Ovary (tissue), 9 donors: ENCODE measurements around the gene RALB. TPM values are rescaled to one million over a fixed set of nuclear protein-coding genes. Genes with fewer than 3 reads are reported as not detected.

ENCODE experiments used
- DNase-seq, 5 donors: peaks; one replicate each; pipeline ENCODE4 v3.0.0-alpha.2; 2019 to 2020
- H3K27ac ChIP-seq, 2 donors: fragments of 200-600 bp; one replicate each; pipeline versions ENCODE4 v1.5.1 to v1.8.0; 2019 to 2022
- H3K27me3 ChIP-seq: fragments of 200-600 bp; one replicate; pipeline ENCODE4 v1.8.0; 2022
- H3K36me3 ChIP-seq: fragments of 200-600 bp; sonication (generic); one replicate; pipeline ENCODE4 v1.5.1; 2019
- H3K4me1 ChIP-seq: one replicate; pipeline ENCODE4 v1.8.1; 2013; ENCODE audit warnings: mild to moderate bottlenecking, moderate library complexity; ENCODE audit not compliant: insufficient read depth
- H3K4me3 ChIP-seq: fragments of 200-600 bp; sonication (generic); one replicate; pipeline ENCODE4 v1.5.1; 2017
- H3K9me3 ChIP-seq, 2 donors: fragments of 200-600 bp in 1 of 2; sonication (generic) in 1 of 2; one replicate each; pipeline versions ENCODE4 v1.5.1 to v1.8.1; 2013 to 2019; ENCODE audit warnings: mild to moderate bottlenecking in 1 of 2, moderate library complexity in 1 of 2
- EP300 ChIP-seq: sonication (generic); formaldehyde crosslinking; IDR thresholded peaks from one replicate; pipeline ENCODE4 v1.6.1; 2017; ENCODE audit warnings: antibody characterized with exemption
- POLR2A ChIP-seq: fragments of 450-650 bp; IDR thresholded peaks from one replicate; pipeline ENCODE4 v1.6.1; 2017; ENCODE audit warnings: antibody characterized with exemption, mild to moderate bottlenecking, moderate library complexity
- WGBS, 3 donors: extraction: QIAGEN DNeasy Blood & Tissue Kit in 1 of 3; methylation state at CpG; one replicate each; pipeline versions ENCODE4 v1.1.5 to v1.1.7; 2013 to 2017; 5-methylcytosine and 5-hydroxymethylcytosine counted together
- intact Hi-C, 4 donors: fragments of 100-400 bp; cut with DNase I; formaldehyde crosslinking; loops; one replicate each; pipeline versions ENCODE4 v1.11.0 to v1.15.1; 2022 to 2023
- polyA plus RNA-seq, 2 donors: library from polyadenylated mRNA; stranded (reverse); fragments of 200-250 nt in 1 of 2; fragments of 350-450 nt in 1 of 2; fragmentation: Illumina TruSeq in 1 of 2; extraction: RNeasy Lipid Tissue Mini Kit (QIAGEN cat#74804) in 1 of 2; gene quantifications; one replicate each; pipeline ENCODE4 v1.2.3, GENCODE V29; 2013 to 2014
- total RNA-seq, 7 donors: library from RNA; depleted of rRNA in 2 of 7; stranded (reverse); fragments of >200 nt in 2 of 7; fragmentation: NEBNext Ultra II Directional in 3 of 7; extraction: Animal tissue kit (Norgen Biotek cat#: 25700) in 3 of 7; gene quantifications; one replicate each; pipeline versions ENCODE4 v1.1.0 to v1.2.4, GENCODE V29; 2016 to 2023
- TF ChIP-seq, protein P1 (sequence below), 3 donors: fragments of 450-650 bp in 2 of 3; fragments of 200-600 bp in 1 of 3; IDR thresholded peaks; one replicate each; pipeline versions ENCODE4 v1.5.1 to v1.8.0; 2016 to 2022; ENCODE audit warnings: antibody characterized with exemption in 3 of 3, mild to moderate bottlenecking in 1 of 3
- donor health status: DM: no; HTN: no; CAD: no; lungs with moderate emphysema.
- donor health status: DM: no; HTN: no; CAD: no.
- donor health status: Bipolar disorder and iron deficiency.
- donor health status: DM: yes; HTN: yes; CAD: no.
- donor health status: DM: no; HTN: no; CAD: no.
- donor health status: DM: yes; HTN: yes; CAD: no.

Gene RALB
- total and polyA plus RNA-seq, 9 donors: 18.2 to 92.7 (median 34.9) TPM

DNA sequence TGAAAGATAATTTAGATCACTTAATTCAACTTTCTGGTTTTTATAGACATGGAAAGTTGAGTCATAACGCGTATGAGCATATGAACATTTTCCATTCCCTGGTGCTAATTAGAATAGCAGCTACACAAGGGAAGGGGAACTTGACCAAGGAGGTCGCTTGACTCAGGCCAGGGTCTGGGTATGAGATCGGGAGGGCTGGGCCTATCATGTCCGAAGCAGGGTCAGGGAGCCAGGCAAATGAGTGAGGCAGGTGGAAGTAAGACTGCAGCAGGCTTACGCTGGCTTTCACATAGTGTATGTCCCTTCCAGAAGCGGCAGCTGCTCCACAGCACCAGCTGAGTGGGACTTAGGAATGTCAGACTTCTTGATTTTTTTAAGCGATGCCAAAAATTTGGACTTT, 14.7 kb downstream of the RALB start:
- H3K27me3 ChIP-seq: no peaks in the 10 kb centered on the region
- no peaks in the 10 kb centered on the region for H3K9me3 ChIP-seq
- 89 to 91% (median 91%) methylated on average over 8 of the region's 8 CpGs for WGBS, 3 donors
- intact Hi-C loops: no loop called here
- H3K36me3 ChIP-seq: no peaks in the 10 kb centered on the region
- DNase-seq: no peak
- TF ChIP-seq, protein P1, sequence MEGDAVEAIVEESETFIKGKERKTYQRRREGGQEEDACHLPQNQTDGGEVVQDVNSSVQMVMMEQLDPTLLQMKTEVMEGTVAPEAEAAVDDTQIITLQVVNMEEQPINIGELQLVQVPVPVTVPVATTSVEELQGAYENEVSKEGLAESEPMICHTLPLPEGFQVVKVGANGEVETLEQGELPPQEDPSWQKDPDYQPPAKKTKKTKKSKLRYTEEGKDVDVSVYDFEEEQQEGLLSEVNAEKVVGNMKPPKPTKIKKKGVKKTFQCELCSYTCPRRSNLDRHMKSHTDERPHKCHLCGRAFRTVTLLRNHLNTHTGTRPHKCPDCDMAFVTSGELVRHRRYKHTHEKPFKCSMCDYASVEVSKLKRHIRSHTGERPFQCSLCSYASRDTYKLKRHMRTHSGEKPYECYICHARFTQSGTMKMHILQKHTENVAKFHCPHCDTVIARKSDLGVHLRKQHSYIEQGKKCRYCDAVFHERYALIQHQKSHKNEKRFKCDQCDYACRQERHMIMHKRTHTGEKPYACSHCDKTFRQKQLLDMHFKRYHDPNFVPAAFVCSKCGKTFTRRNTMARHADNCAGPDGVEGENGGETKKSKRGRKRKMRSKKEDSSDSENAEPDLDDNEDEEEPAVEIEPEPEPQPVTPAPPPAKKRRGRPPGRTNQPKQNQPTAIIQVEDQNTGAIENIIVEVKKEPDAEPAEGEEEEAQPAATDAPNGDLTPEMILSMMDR (IDR thresholded peaks at IDR 0.05): no peak
- TF ChIP-seq POLR2A: no peak
- TF ChIP-seq EP300: no peak
- peaks cover 2% of the 10 kb centered on the region for H3K4me1 ChIP-seq
- H3K27ac ChIP-seq: no peak overlapping the region
- no peak overlapping the region for H3K4me3 ChIP-seq

DNA sequence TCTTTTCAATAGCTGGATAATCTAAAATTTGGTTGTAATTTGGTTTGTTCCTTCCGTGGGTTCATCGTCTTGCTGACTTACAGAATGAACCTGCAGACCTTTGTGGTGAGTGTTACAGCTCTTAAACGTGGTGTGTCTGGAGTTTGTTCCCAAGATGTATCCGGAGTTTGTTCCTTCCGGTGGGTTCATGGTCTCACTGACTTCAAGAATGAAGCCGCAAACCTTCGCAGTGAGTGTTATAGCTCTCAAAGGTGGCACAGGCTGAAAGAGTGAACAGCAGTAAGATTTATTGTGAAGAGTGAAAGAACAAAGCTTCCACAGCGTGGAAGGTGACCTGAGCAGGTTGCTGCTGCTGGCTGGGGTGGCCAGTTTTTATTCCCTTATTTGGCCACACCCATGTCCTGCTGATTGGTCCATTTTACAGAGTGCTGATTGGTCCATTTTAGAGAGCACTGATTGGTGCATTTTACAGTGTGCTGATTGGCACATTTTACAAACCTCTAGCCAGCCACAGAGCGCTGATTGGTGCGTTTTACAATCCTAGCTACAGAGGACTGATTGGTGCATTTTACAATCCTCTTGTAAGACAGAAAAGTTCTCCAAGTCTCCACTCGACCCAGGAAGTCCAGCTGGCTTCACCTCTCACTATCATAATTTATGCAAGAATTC, 16.6 kb downstream of the RALB start:
- intact Hi-C loops: no loop called here
- TF ChIP-seq EP300 (no peak), POLR2A (no peak)
- TF ChIP-seq, protein P1 (IDR thresholded peaks at IDR 0.05): no peak
- Histone ChIP-seq H3K4me3 (no peak overlapping the region), H3K9me3 (no peaks in the 10 kb centered on the region), H3K4me1 (peaks cover 2% of the 10 kb centered on the region), H3K27ac (no peak overlapping the region), H3K36me3 (no peaks in the 10 kb centered on the region), H3K27me3 (no peaks in the 10 kb centered on the region)
- 78 to 89% (median 79%) methylated on average over 11 of the region's 11 CpGs for WGBS, 3 donors
- no peak for DNase-seq

DNA sequence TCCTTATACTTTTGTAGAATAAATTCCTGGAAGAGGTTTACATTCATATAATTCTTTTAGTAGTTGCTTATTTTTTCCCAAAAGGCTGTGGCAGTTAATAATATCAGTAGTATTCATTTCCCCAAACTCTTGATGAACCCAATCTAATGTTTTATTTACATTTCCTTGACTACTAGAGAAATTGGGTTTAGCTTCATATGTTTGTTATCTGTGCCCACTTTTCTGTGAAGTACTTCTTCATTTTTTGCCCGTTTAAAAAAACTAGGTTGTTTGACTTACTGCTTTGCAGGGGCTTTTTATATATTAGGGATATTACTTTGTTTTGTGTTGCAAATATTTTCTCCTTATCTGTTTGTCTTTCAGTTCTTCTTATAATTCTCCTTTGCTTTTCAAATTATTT, 17.2 kb downstream of the RALB start:
- no peak overlapping the region for H3K4me3 ChIP-seq
- no peaks in the 10 kb centered on the region for H3K36me3 ChIP-seq
- no peak for DNase-seq
- H3K9me3 ChIP-seq: no peaks in the 10 kb centered on the region
- H3K27ac ChIP-seq: no peak overlapping the region
- TF ChIP-seq, protein P1 (IDR thresholded peaks at IDR 0.05): no peak
- no peak for TF ChIP-seq EP300
- TF ChIP-seq POLR2A: no peak
- intact Hi-C loops: no loop called here
- H3K27me3 ChIP-seq: no peaks in the 10 kb centered on the region
- H3K4me1 ChIP-seq: peaks cover 2% of the 10 kb centered on the region
- WGBS, 3 donors: 10 to 30% (median 11%) methylated on average over 1 of the region's 1 CpG

DNA sequence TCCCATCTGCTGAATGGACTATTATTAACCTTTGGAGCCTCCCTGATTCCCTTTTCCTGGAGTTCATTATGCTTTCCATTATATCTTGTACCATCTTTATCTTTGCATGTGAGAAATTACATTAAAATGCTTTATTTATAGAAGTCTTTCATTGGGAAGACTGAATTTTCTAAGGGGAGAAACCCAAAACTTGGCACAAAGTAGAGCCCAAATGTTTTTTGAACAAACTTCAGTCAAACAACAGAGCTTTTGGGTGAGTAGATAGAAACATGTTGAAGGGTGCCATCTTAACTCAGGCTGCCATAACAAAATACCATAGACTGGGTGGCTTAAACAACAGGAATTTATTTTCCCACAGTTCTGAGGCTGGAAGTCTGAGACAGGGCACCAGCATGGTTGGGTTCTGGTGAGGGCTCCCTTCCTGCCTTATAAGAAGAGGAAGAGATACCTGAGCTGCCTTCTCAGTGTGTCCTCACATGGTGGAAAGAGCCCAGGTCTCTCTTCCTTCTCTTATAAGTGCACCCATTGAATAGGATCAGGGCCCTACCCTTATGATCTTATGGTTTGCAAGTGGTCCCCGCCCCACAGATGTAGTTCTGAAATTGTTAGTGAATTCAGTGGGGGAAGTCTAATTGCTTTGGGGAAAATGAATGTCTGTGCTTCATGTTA, 19.2 kb downstream of the RALB start:
- H3K36me3 ChIP-seq: no peaks in the 10 kb centered on the region
- H3K9me3 ChIP-seq: no peaks in the 10 kb centered on the region
- 93 to 97% (median 94%) methylated on average over 1 of the region's 1 CpG for WGBS, 3 donors
- no peaks in the 10 kb centered on the region for H3K4me1 ChIP-seq
- no peak for DNase-seq
- H3K4me3 ChIP-seq: no peak overlapping the region
- TF ChIP-seq EP300 (no peak), POLR2A (no peak)
- TF ChIP-seq, protein P1 (IDR thresholded peaks at IDR 0.05): no peak
- intact Hi-C loops: no loop called here
- H3K27ac ChIP-seq: no peak overlapping the region
- H3K27me3 ChIP-seq: no peaks in the 10 kb centered on the region
